Thoracic aorta (tissue), 2 donors: ENCODE results near the gene SDHAF3. TPM values are rescaled to one million over a fixed set of nuclear protein-coding genes. Genes with fewer than 3 reads are reported as not detected.
"Not testable (repeated sequence)": the region's sequence is repeated elsewhere in the genome, so short reads cannot be mapped to it uniquely, and the experiment has no call there.

Source experiments
- ATAC-seq: fragments of 150-250 bp; one replicate; pipeline ENCODE4 v1.8.0; 2017; ENCODE audit warnings: low read depth; ENCODE audit not compliant: insufficient number of reproducible peaks, low FRiP score
- DNase-seq: peaks from one replicate; pipeline ENCODE4 v3.0.0-alpha.2; 2020; ENCODE audit warnings: low spot score
- H3K27ac ChIP-seq, 2 donors: fragments of 200-600 bp; sonication (generic); 1 replicate in 1 of 2; 2 replicates in 1 of 2; pipeline ENCODE4 v1.5.1; 2016; ENCODE audit warnings: mild to moderate bottlenecking in 2 of 2, moderate library complexity in 2 of 2
- H3K27me3 ChIP-seq: fragments of 200-600 bp; sonication (generic); replicated peaks from 2 replicates; pipeline ENCODE4 v1.6.0; 2016; ENCODE audit warnings: mild to moderate bottlenecking; ENCODE audit not compliant: insufficient read depth
- H3K36me3 ChIP-seq: fragments of 200-600 bp; sonication (generic); one replicate; pipeline ENCODE4 v1.5.1; 2016
- H3K4me1 ChIP-seq, 2 donors: fragments of 200-600 bp; sonication (generic); 1 replicate in 1 of 2; 2 replicates in 1 of 2; pipeline versions ENCODE4 v1.5.1 to v1.6.0; 2016; ENCODE audit warnings: low read depth in 2 of 2, mild to moderate bottlenecking in 1 of 2; ENCODE audit not compliant: control insufficient read depth in 1 of 2
- H3K4me3 ChIP-seq: fragments of 200-600 bp; sonication (generic); 2 replicates; pipeline ENCODE4 v1.5.1; 2016; ENCODE audit warnings: mild to moderate bottlenecking
- H3K9me3 ChIP-seq: fragments of 200-600 bp; sonication (generic); 2 replicates; pipeline ENCODE4 v1.5.1; 2016
- total RNA-seq, 2 donors: library from RNA; depleted of rRNA; stranded (reverse); fragments of >200 nt; gene quantifications; one replicate each; pipeline versions ENCODE4 v1.1.0 to v1.2.3, GENCODE V29; 2016
- TF ChIP-seq, protein P1 (sequence below): fragments of 200-600 bp; sonication (generic); IDR thresholded peaks from one replicate; pipeline ENCODE4 v1.5.1; 2019; ENCODE audit warnings: antibody characterized with exemption

SDHAF3 gene
- total RNA-seq, 2 donors from 2014 or later, result 1.1 to 3.5 TPM

DNA sequence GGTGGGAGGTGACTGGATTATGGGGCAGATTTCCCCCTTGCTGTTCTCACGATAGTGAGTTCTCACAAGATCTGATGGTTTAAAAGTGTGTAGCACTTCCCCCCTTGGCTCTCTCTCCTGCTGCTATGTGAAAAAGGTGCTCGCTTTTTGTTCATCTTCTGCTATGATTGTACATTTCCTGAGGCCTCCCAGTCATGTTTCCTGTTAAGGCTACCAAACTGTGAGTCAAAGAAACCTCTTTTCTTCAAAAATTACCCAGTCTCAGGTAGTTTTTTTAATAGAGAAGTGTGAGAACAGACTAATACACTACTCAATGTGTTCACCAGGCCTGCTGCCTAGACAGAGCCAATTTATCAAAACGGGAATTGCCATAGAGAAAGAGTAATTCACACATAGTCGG is 49.7 kb downstream of the SDHAF3 start:
- TF ChIP-seq, protein P1, sequence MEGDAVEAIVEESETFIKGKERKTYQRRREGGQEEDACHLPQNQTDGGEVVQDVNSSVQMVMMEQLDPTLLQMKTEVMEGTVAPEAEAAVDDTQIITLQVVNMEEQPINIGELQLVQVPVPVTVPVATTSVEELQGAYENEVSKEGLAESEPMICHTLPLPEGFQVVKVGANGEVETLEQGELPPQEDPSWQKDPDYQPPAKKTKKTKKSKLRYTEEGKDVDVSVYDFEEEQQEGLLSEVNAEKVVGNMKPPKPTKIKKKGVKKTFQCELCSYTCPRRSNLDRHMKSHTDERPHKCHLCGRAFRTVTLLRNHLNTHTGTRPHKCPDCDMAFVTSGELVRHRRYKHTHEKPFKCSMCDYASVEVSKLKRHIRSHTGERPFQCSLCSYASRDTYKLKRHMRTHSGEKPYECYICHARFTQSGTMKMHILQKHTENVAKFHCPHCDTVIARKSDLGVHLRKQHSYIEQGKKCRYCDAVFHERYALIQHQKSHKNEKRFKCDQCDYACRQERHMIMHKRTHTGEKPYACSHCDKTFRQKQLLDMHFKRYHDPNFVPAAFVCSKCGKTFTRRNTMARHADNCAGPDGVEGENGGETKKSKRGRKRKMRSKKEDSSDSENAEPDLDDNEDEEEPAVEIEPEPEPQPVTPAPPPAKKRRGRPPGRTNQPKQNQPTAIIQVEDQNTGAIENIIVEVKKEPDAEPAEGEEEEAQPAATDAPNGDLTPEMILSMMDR, result no peak
- Histone ChIP-seq H3K4me1 (no peaks in the 10 kb centered on the region), H3K27ac (no peak overlapping the region), H3K27me3 (no peaks in the 10 kb centered on the region), H3K4me3 (no peak overlapping the region), H3K9me3 (no peaks in the 10 kb centered on the region), H3K36me3 (no peaks in the 10 kb centered on the region)
- no peak for ATAC-seq
- DNase-seq, result no peak

DNA sequence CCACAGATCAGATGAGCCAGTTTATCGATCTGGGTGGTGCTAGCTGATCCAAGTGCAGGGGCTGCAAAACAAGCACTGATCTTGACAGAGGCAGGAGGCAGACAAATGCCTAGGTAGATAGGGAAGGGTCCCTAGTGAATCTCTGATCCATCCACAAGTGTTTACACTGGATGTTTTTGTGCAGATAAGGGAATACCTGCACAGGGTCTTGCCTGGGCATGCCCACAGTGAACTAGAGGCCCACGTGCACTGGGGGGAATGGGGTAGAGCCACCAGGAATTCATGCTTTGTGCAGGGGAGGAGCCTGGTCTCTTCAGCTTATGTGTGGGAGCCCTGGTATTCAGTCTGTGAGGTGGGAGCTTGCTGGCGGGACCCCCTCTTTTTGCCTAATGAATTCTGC is 50.3 kb downstream of the SDHAF3 start:
- H3K4me1 ChIP-seq, result no peaks in the 10 kb centered on the region
- no peaks in the 10 kb centered on the region for H3K9me3 ChIP-seq
- H3K4me3 ChIP-seq, result no peak overlapping the region
- H3K36me3 ChIP-seq, result no peaks in the 10 kb centered on the region
- DNase-seq (no peak), ATAC-seq (no peak)
- H3K27me3 ChIP-seq, result no peaks in the 10 kb centered on the region
- TF ChIP-seq, protein P1, result no peak
- H3K27ac ChIP-seq, result no peak overlapping the region

- Histone ChIP-seq H3K9me3 (no peaks in the 10 kb centered on the region), H3K27ac (no peak overlapping the region), H3K27me3 (no peaks in the 10 kb centered on the region), H3K36me3 (no peaks in the 10 kb centered on the region), H3K4me1 (no peaks in the 10 kb centered on the region), H3K4me3 (no peak overlapping the region)
- no peak for ATAC-seq
- TF ChIP-seq, protein P1, result no peak
- DNase-seq, result no peak
Measured at GRCh38 chr7:97174303-97174702, 56.8 kb downstream of the SDHAF3 start.

GRCh38 chr7:97179454-97180104 is 62.1 kb downstream of the SDHAF3 start:
- Histone ChIP-seq H3K27ac (no peak overlapping the region), H3K9me3 (no peaks in the 10 kb centered on the region), H3K27me3 (no peaks in the 10 kb centered on the region), H3K36me3 (no peaks in the 10 kb centered on the region), H3K4me3 (no peak overlapping the region), H3K4me1 (no peaks in the 10 kb centered on the region)
- no peak for ATAC-seq
- TF ChIP-seq, protein P1, result peak; percentile 59
- DNase-seq, result no peak

- Histone ChIP-seq H3K4me3 (no peak overlapping the region), H3K27ac (no peak overlapping the region), H3K36me3 (no peaks in the 10 kb centered on the region), H3K4me1 (no peaks in the 10 kb centered on the region), H3K9me3 (no peaks in the 10 kb centered on the region), H3K27me3 (no peaks in the 10 kb centered on the region)
- ATAC-seq, result no peak
- DNase-seq, result no peak
- TF ChIP-seq, protein P1, result no peak
Measured at GRCh38 chr7:97187067-97187466, 69.6 kb downstream of the SDHAF3 start.

- not testable (repeated sequence) for H3K27me3 ChIP-seq, H3K4me1 ChIP-seq, H3K4me3 ChIP-seq, H3K9me3 ChIP-seq, DNase-seq, H3K27ac ChIP-seq, H3K36me3 ChIP-seq, ATAC-seq
Measured at GRCh38 chr7:97196174-97196573, 78.7 kb downstream of the SDHAF3 start.
